Liver (tissue), 9 donors: ENCODE measurements around the gene ATAT1. TPM values are rescaled to one million over a fixed set of nuclear protein-coding genes. Genes with fewer than 3 reads are reported as not detected.

Experiments used
- DNase-seq: peaks from one replicate; pipeline ENCODE4 v3.0.0-alpha.2; 2017; ENCODE audit warnings: low spot score
- H3K27ac ChIP-seq, 2 donors: one replicate each; pipeline ENCODE4 v1.7.0; 2013; ENCODE audit warnings: inconsistent platforms in 2 of 2, low read length in 2 of 2, control low read depth in 1 of 2, low read depth in 1 of 2, mild to moderate bottlenecking in 1 of 2
- H3K27me3 ChIP-seq, 4 donors: one replicate each; pipeline versions ENCODE4 v1.6.1 to v1.7.0; 2013; ENCODE audit warnings: low read length in 3 of 4, inconsistent platforms in 1 of 4, mild to moderate bottlenecking in 1 of 4, moderate library complexity in 1 of 4; ENCODE audit not compliant: control insufficient read depth in 4 of 4, insufficient read depth in 4 of 4
- H3K36me3 ChIP-seq, 4 donors: one replicate each; pipeline versions ENCODE4 v1.6.1 to v1.7.0; 2013; ENCODE audit warnings: low read length in 3 of 4, mild to moderate bottlenecking in 3 of 4, low read depth in 1 of 4, moderate library complexity in 1 of 4; ENCODE audit not compliant: control insufficient read depth in 4 of 4, insufficient read depth in 3 of 4
- H3K4me1 ChIP-seq, 4 donors: one replicate each; pipeline versions ENCODE4 v1.6.1 to v1.7.0; 2013; ENCODE audit warnings: low read length in 3 of 4, mild to moderate bottlenecking in 3 of 4, moderate library complexity in 1 of 4; ENCODE audit not compliant: control insufficient read depth in 4 of 4, insufficient read depth in 4 of 4
- H3K4me3 ChIP-seq, 3 donors: one replicate each; pipeline versions ENCODE4 v1.6.1 to v1.7.0; 2013; ENCODE audit warnings: low read length in 3 of 3, control low read depth in 1 of 3, low read depth in 1 of 3, mild to moderate bottlenecking in 1 of 3
- H3K9ac ChIP-seq, 2 donors: one replicate each; pipeline ENCODE4 v1.7.0; 2013; ENCODE audit warnings: low read length in 2 of 2, mild to moderate bottlenecking in 2 of 2, moderate library complexity in 2 of 2, control low read depth in 1 of 2, low read depth in 1 of 2
- H3K9me3 ChIP-seq, 4 donors: one replicate each; pipeline versions ENCODE4 v1.6.1 to v1.7.0; 2013; ENCODE audit warnings: low read length in 3 of 4; ENCODE audit not compliant: control insufficient read depth in 4 of 4
- ATF3 ChIP-seq: IDR thresholded peaks from 2 replicates; pipeline ENCODE4 v1.6.1; 2016; ENCODE audit warnings: antibody characterized with exemption
- CTCF ChIP-seq: fragments of 150-350 bp; IDR thresholded peaks from 2 replicates; pipeline ENCODE4 v1.5.1; 2017; ENCODE audit warnings: improper control_type of control experiment, low read depth, low read length; ENCODE audit not compliant: missing input control
- EGR1 ChIP-seq, 2 donors: IDR thresholded peaks; 2 replicates each; pipeline ENCODE4 v1.6.1; 2016 to 2018; ENCODE audit warnings: antibody characterized with exemption in 2 of 2, low read depth in 2 of 2
- FOXA1 ChIP-seq: IDR thresholded peaks from 2 replicates; pipeline ENCODE4 v1.6.1; 2016; ENCODE audit warnings: antibody characterized with exemption
- FOXA2 ChIP-seq: IDR thresholded peaks from 2 replicates; pipeline ENCODE4 v1.6.1; 2016; ENCODE audit warnings: antibody characterized with exemption
- GABPA ChIP-seq, 2 donors: IDR thresholded peaks in 1 of 2; conservative IDR thresholded peaks in 1 of 2; 2 replicates each; pipeline ENCODE4 v1.6.1; 2016; ENCODE audit warnings: antibody characterized with exemption in 2 of 2, mild to moderate bottlenecking in 1 of 2, moderate library complexity in 1 of 2
- HNF4A ChIP-seq, 2 donors: conservative IDR thresholded peaks; 2 replicates each; pipeline ENCODE4 v1.6.1; 2016; ENCODE audit warnings: antibody characterized with exemption in 2 of 2, mild to moderate bottlenecking in 2 of 2
- HNF4G ChIP-seq: IDR thresholded peaks from 2 replicates; pipeline ENCODE4 v1.6.1; 2016; ENCODE audit warnings: antibody characterized with exemption
- JUND ChIP-seq, 2 donors: IDR thresholded peaks; 2 replicates each; pipeline ENCODE4 v1.6.1; 2016; ENCODE audit warnings: antibody characterized with exemption in 2 of 2
- MAX ChIP-seq: IDR thresholded peaks from 2 replicates; pipeline ENCODE4 v1.6.1; 2016; ENCODE audit warnings: antibody characterized with exemption
- NR2F2 ChIP-seq: IDR thresholded peaks from 2 replicates; pipeline ENCODE4 v1.6.1; 2016; ENCODE audit warnings: antibody characterized with exemption
- REST ChIP-seq: IDR thresholded peaks from 2 replicates; pipeline ENCODE4 v1.6.1; 2016; ENCODE audit warnings: antibody characterized with exemption, mild to moderate bottlenecking
- RXRA ChIP-seq, 2 donors: IDR thresholded peaks; 2 replicates each; pipeline ENCODE4 v1.6.1; 2017 to 2018; ENCODE audit warnings: antibody characterized with exemption in 2 of 2, mild to moderate bottlenecking in 1 of 2
- SP1 ChIP-seq: IDR thresholded peaks from 2 replicates; pipeline ENCODE4 v1.6.1; 2018; ENCODE audit warnings: antibody characterized with exemption, mild to moderate bottlenecking
- TAF1 ChIP-seq: conservative IDR thresholded peaks from 2 replicates; pipeline ENCODE4 v1.6.1; 2016; ENCODE audit warnings: antibody characterized with exemption, mild to moderate bottlenecking
- YY1 ChIP-seq: IDR thresholded peaks from 2 replicates; pipeline ENCODE4 v1.6.1; 2016; ENCODE audit warnings: antibody characterized with exemption, mild to moderate bottlenecking
- ZBTB33 ChIP-seq: IDR thresholded peaks from 2 replicates; pipeline ENCODE4 v1.6.1; 2016; ENCODE audit warnings: antibody characterized with exemption
- WGBS: extraction: QIAGEN DNeasy Blood & Tissue Kit; methylation state at CpG from one replicate; pipeline ENCODE4 v1.1.7; 2013; 5-methylcytosine and 5-hydroxymethylcytosine counted together
- polyA plus RNA-seq, 2 donors: library from polyadenylated mRNA; stranded (reverse) in 1 of 2; unstranded in 1 of 2; fragments of 200-250 nt in 1 of 2; fragments of >200 nt in 1 of 2; fragmentation: Nextera tagmentation in 1 of 2; extraction: Ambion mirVana in 1 of 2; gene quantifications; one replicate each; pipeline versions ENCODE4 v1.2.1 to v1.2.3, GENCODE V29; 2013 to 2015
- total RNA-seq, 2 donors: library from RNA; depleted of rRNA; stranded (reverse); fragments of >200 nt; gene quantifications; one replicate each; pipeline ENCODE4 v1.2.3, GENCODE V29; 2014
- donor health status: healthy.
- donor health status: healthy.
- donor health status: healthy.
- donor health status: healthy.
- donor health status: healthy.

The ATAT1 gene
- total and polyA plus RNA-seq, 4 donors, result 2.1 to 5.4 (median 3.0) TPM

- TF ChIP-seq REST (no peak), HNF4A (conservative IDR thresholded peaks at IDR 0.05) (no peak), ATF3 (no peak), HNF4G (no peak), RXRA (IDR thresholded peaks at IDR 0.05) (no peak)
Observed at GRCh38 chr6:30612213-30612612, 14.5 kb upstream of the ATAT1 start (continued).

- H3K27ac ChIP-seq, result no peak overlapping the region
- 53% methylated on average over 6 of the region's 6 CpGs for WGBS
Observed at GRCh38 chr6:30612687-30613248, 13.9 kb upstream of the ATAT1 start.

More at GRCh38 chr6:30612687-30613248, 13.9 kb upstream of the ATAT1 start:
- H3K27me3 ChIP-seq, result no peaks in the 10 kb centered on the region
- no peak overlapping the region for H3K4me3 ChIP-seq
- H3K4me1 ChIP-seq, result peaks cover 2 to 23% (median 7%) of the 10 kb centered on the region in 4 donors
- DNase-seq, result no peak
- H3K9ac ChIP-seq, result no peak overlapping the region
- no peaks in the 10 kb centered on the region for H3K9me3 ChIP-seq
- TF ChIP-seq GABPA (IDR thresholded peaks at IDR 0.05 in 1 of 2, conservative IDR thresholded peaks at IDR 0.05 in 1 of 2) (no peak), TAF1 (no peak), FOXA1 (no peak), SP1 (no peak), MAX (no peak), CTCF (no peak), NR2F2 (no peak), YY1 (no peak), FOXA2 (no peak), REST (no peak), EGR1 (IDR thresholded peaks at IDR 0.05; ENCODE audit: low read depth in 2 of 2) (no peak), RXRA (IDR thresholded peaks at IDR 0.05) (no peak), JUND (IDR thresholded peaks at IDR 0.05) (no peak), HNF4A (conservative IDR thresholded peaks at IDR 0.05) (no peak), ZBTB33 (no peak), ATF3 (no peak)
- peaks cover 10 to 20% (median 17%) of the 10 kb centered on the region in 4 donors for H3K36me3 ChIP-seq
